ENCODE measurements around the gene CELSR1. TPM values are rescaled to one million over a fixed set of nuclear protein-coding genes. Genes with fewer than 3 reads are reported as not detected.

The CELSR1 gene
- total RNA-seq, 1 experiment from 2014 or later = 19.6 TPM

- no peak for TF ChIP-seq REST (IDR thresholded peaks at IDR 0.05; ENCODE audit: low read depth)
- no peak for TF ChIP-seq SRF (IDR thresholded peaks at IDR 0.05; ENCODE audit: low read depth)
- no peak for TF ChIP-seq ATF3 (IDR thresholded peaks at IDR 0.05)
These were observed 127.1 kb downstream of the CELSR1 start (continued) for GRCh38 chr22:46410291-46410808.

- no peaks in the 10 kb centered on the region for H3K27me3 ChIP-seq (ENCODE audit: insufficient read depth, low read length)
- H3K27ac ChIP-seq (ENCODE audit: low read depth, low read length) = no peak overlapping the region
- DNase-seq (ENCODE audit: low read depth, low spot score) (no peak), ATAC-seq (no peak)
- H3K9ac ChIP-seq (ENCODE audit: low read length) = no peak overlapping the region
- no peaks in the 10 kb centered on the region for H3K36me3 ChIP-seq (ENCODE audit: control insufficient read depth in 1 of 2, insufficient read depth in 2 of 2, low read length in 2 of 2)
- intact Hi-C loops (cut with micrococcal nuclease) = no loop called here
- no TSS peak for BruUV-seq (replicated peaks)
- H4K20me1 ChIP-seq (ENCODE audit: insufficient read depth) = no peaks in the 10 kb centered on the region
- no peak overlapping the region for H3K4me2 ChIP-seq (ENCODE audit: low read length)
- no peaks in the 10 kb centered on the region for H3K9me2 ChIP-seq (ENCODE audit: insufficient read depth)
- no peak overlapping the region for H3K4me3 ChIP-seq (replicated peaks in 1 of 2; ENCODE audit: low read depth in 1 of 2, low read length in 2 of 2)
- H2AFZ ChIP-seq (ENCODE audit: low read depth, low read length, poor library complexity, severe bottlenecking) = no peak overlapping the region
- ChIA-PET RAD21 (ENCODE audit: low non-redundant PET in 1 of 2, low total read pairs in 2 of 2, uncharacterized antibody in 2 of 2, unreplicated experiment in 2 of 2) (no interaction called here), CTCF (no interaction called here), POLR2A (no interaction called here)
- no peaks in the 10 kb centered on the region for H3K9me3 ChIP-seq (ENCODE audit: control insufficient read depth in 1 of 2, insufficient read depth in 1 of 2, low read depth in 1 of 2, low read length in 2 of 2)
- no peaks in the 10 kb centered on the region for H3K79me2 ChIP-seq (ENCODE audit: insufficient read depth, low read length)
- no peaks in the 10 kb centered on the region for H3K4me1 ChIP-seq (ENCODE audit: control insufficient read depth in 1 of 2, insufficient read depth in 2 of 2, low read length in 2 of 2)
- no peak for TF ChIP-seq EGR1 (IDR thresholded peaks at IDR 0.05; ENCODE audit: low read depth)
- no peak for TF ChIP-seq EZH2phosphoT487 (IDR thresholded peaks at IDR 0.05; ENCODE audit: borderline replicate concordance)
- TF ChIP-seq, protein P1, sequence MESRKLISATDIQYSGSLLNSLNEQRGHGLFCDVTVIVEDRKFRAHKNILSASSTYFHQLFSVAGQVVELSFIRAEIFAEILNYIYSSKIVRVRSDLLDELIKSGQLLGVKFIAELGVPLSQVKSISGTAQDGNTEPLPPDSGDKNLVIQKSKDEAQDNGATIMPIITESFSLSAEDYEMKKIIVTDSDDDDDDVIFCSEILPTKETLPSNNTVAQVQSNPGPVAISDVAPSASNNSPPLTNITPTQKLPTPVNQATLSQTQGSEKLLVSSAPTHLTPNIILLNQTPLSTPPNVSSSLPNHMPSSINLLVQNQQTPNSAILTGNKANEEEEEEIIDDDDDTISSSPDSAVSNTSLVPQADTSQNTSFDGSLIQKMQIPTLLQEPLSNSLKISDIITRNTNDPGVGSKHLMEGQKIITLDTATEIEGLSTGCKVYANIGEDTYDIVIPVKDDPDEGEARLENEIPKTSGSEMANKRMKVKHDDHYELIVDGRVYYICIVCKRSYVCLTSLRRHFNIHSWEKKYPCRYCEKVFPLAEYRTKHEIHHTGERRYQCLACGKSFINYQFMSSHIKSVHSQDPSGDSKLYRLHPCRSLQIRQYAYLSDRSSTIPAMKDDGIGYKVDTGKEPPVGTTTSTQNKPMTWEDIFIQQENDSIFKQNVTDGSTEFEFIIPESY (IDR thresholded peaks at IDR 0.05; ENCODE audit: extremely low read depth, insufficient replicate concordance, low read length) = no peak
- TF ChIP-seq, protein P2, sequence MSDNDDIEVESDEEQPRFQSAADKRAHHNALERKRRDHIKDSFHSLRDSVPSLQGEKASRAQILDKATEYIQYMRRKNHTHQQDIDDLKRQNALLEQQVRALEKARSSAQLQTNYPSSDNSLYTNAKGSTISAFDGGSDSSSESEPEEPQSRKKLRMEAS (IDR thresholded peaks at IDR 0.05) = no peak
- no peak for TF ChIP-seq REST (IDR thresholded peaks at IDR 0.05; ENCODE audit: low read depth)
- TF ChIP-seq CEBPB (IDR thresholded peaks at IDR 0.05; ENCODE audit: low read depth) = no peak
- TF ChIP-seq ATF3 (IDR thresholded peaks at IDR 0.05) = no peak
- TF ChIP-seq ZFX (IDR thresholded peaks at IDR 0.05) = no peak
- TF ChIP-seq SP1 (IDR thresholded peaks at IDR 0.05; ENCODE audit: low read depth) = no peak
- no peak for TF ChIP-seq TCF7L2 (IDR thresholded peaks at IDR 0.05; ENCODE audit: borderline replicate concordance, extremely low read depth, insufficient read depth, insufficient read length)
- TF ChIP-seq POLR2A (IDR thresholded peaks at IDR 0.05; ENCODE audit: borderline replicate concordance, extremely low read depth, insufficient read depth, insufficient read length) = no peak
- TF ChIP-seq JUND (IDR thresholded peaks at IDR 0.05) = no peak
These were observed 127.7 kb downstream of the CELSR1 start for GRCh38 chr22:46409631-46410210.
